GM19025 (cell line): ENCODE results near the gene CCDC141.
"Not testable (repeated sequence)": the region's sequence is repeated elsewhere in the genome, so short reads cannot be mapped to it uniquely, and the experiment has no call there.

Source experiments
- ATAC-seq: cut with Tn5 transposase; IDR thresholded peaks from one replicate; pipeline ENCODE4 v1.9.1; 2021; ENCODE audit warnings: mild to moderate bottlenecking, low read depth, moderate library complexity; ENCODE audit not compliant: unreplicated experiment

Gene CCDC141

GRCh38 chr2:179037807-179038206 lies 12.1 kb downstream of the CCDC141 start:
- no peak for ATAC-seq

GRCh38 chr2:179036353-179036905 lies 13.5 kb downstream of the CCDC141 start:
- ATAC-seq = no peak

- peak; percentile 95 for ATAC-seq
These were observed 18.1 kb downstream of the CCDC141 start for GRCh38 chr2:179031731-179032408.

- ATAC-seq = no peak
These were observed 25.5 kb downstream of the CCDC141 start for GRCh38 chr2:179024445-179024844.

- no peak for ATAC-seq
These were observed 27.3 kb downstream of the CCDC141 start for GRCh38 chr2:179022685-179023084.

DNA sequence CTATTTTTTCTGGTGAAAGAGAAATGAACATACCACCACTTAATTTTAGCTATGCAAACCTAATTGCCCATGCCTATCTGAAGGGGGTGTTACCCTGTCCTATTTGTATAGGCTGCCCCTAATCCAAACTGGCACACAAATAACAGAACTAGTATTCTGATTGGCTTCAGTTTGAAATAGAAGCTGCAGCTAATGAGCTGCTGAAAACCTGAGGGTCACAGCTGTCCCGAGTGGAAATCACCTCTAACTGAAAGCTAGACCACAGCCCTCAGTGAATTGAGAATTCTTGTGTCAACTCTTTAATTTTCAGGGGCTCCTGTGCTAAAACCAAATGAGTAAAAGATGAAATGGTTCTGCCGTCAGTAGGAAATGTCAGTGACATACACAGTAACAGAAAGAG lies 28.7 kb downstream of the CCDC141 start:
- ATAC-seq = peak; percentile 94

DNA sequence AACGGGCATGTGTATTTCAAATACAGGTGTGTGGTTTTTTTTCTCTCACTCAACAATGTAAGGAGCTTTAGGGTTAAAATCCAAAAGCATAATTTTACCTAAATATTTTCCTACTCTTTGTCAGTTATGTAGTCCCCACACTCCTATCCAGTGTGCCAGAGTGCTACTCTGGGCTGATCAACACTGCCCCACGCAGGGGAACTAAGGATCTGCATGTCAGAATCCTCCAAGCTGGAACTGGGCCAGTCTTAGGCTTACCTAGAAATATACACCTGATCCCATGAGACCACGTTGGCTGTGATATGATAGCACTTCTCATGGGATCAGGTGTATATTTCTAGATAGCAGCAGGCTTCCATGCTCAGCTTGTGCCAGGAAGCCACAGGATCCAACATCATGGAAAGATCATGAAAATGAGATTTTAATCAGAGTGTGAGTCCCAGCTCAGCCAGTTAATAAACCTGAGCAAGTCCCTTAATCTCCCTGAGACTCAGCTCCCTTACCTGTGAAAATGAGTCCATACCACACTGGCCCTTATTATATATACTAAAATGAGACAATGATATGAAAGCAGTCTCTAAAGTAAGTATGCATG lies 29.7 kb downstream of the CCDC141 start:
- ATAC-seq = peak; percentile 40

DNA sequence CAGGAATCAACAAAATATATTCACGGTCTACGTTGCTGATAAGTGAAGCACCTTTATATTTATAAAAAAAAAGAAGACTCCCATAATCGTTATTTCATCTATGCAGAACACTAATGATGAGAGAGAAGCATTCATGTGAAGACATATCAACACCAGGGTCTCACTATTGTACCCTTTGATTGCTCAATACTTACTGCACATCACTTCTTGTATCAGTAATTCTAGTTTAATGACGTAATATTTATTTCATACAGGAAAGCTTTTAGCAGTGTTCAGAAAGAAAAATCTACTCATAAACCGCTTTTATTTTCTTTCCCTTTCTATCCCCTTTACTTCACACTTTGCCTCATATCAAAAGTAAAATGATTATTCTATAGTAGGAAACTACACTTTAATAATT lies 30.7 kb downstream of the CCDC141 start:
- ATAC-seq = no peak

GRCh38 chr2:179017773-179018357 lies 32.1 kb downstream of the CCDC141 start:
- ATAC-seq = no peak

DNA sequence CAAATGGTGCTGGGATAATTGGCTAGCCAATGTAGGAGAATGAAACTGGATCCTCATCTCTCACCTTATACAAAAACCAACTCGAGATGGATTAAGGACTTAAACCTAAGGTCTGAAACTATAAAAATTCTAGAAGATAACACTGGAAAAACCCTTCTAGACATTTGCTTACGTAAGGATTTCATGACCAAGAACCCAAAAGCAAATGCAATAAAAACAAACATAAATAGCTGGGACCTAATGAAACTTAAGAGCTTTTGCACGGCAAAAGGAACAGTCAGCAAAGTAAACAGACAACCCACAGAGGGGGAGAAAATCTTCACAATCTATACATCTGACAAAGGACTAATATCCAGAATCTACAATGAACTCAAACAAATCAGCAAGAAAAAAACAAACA lies 35.7 kb downstream of the CCDC141 start:
- ATAC-seq = not testable (repeated sequence)

DNA sequence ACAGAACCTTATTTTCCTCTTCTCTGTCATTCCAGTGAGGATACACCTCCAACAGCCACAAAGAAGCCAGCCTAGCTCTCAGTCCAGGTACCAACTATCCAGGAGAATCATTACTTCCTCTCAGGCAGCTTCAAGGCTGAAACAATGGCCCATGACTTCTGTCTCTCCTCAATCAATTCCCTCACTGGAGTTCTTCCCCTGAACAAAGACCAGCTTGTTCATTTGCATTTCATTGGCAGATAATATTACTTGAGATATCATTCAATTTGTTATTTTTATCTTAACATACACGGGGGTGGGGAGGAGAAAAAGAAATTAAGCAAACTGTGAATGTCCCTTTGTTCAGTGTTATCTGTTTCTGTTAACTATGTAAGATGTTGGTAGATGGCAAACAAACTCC lies 44.0 kb downstream of the CCDC141 start:
- no peak for ATAC-seq

GRCh38 chr2:178999476-178999875 lies 50.5 kb downstream of the CCDC141 start:
- ATAC-seq = no peak

- ATAC-seq = no peak
These were observed 51.4 kb downstream of the CCDC141 start for GRCh38 chr2:178998539-178998938.

- no peak for ATAC-seq
These were observed 52.5 kb downstream of the CCDC141 start for GRCh38 chr2:178997477-178997876.

DNA sequence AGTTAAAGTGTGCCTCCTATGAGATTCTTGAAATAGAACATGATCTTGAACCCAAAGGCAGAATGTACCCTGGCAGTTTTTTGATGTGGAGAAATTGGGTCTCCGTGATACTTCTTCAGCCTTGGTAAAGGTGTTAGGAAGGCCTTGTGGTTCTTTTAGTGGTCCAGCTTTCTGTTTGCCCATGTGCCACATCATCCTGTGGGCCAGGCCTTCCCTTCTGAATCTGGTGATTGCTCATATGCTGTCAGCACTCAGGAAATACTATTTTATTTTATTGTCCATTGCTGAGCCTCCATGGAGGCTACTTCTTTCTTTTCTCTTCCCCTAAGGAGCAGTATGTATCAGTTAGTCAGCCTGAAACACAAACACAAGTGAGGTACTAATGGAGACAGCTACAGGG lies 52.9 kb downstream of the CCDC141 start:
- no peak for ATAC-seq

DNA sequence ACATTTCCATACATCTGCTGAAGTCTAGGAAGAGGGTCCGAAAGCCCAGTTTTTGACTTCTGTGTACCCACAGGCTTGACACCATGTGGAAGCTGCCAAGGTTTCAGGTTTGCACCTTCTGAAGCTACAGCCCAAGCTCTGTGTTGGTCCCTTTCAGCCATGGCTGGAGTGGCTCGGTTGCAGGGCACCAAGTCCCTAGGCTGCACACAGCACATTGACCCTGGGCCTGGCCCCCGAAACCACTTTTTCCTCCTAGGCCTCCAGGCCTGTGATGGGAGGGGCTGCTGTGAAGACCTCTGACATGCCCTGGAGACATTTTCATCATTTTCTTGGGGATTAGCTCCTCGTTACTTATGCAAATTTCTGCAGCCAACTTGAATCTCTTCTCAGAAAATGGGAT lies 55.7 kb downstream of the CCDC141 start:
- no peak for ATAC-seq

DNA sequence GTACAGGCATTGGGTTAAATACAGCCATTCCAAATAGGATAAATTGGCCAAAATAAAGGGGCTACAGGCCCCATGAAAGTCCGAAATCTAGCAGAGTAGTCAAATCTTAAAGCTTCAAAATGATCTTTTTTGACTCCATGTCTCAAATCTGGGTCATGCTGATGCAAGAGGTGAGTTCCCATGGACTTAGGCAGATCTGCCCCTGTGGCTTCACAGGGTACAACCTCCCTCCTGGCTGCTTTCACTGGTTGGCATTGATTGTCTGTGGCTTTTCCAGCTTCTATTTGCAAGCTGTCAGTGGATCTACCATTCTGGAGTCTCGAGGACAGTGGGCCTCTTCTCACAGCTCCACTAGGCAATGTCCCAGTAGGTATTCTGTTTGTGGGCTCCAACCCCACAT lies 56.1 kb downstream of the CCDC141 start:
- no peak for ATAC-seq

DNA sequence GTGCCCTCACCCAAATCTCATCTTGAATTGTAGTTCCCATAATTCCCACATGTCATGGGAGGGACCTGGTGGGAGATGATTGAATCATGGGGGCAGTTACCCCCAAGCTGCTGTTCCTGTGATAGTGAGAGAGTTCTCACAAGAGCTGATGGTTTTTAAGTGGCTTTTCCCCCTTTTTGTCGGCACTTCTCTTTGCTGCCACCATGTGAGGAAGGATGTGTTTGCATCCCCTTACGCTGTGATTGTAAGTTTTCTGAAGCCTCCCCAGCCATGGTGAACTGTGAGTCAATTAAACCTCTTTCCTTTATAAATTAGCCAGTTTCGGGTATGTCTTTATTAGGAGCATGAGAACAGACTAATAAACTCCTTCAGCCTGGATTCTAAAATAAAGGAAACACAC lies 57.2 kb downstream of the CCDC141 start:
- ATAC-seq = not testable (repeated sequence)

- ATAC-seq = peak; percentile 88
These were observed 59.2 kb downstream of the CCDC141 start for GRCh38 chr2:178990533-178991241.

DNA sequence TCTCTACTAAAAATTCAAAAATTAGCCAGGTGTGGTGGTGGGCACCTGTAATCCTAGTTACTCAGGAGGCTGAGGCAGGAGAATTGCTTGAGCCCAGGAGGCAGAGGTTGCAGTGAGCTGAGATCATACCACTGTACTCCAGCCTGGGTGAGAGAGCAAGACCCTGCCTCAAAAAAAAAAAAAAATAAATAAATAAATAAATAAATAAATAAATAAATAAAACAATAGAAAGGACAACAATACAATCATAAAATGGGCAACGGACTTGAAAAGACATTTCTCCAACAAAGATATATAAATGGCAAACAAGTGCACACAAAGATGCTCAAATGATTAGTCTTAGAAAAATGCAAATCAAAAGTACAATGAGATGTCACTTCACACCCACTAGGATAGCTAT lies 60.5 kb downstream of the CCDC141 start:
- not testable (repeated sequence) for ATAC-seq

- not testable (repeated sequence) for ATAC-seq
These were observed 67.3 kb downstream of the CCDC141 start for GRCh38 chr2:178982652-178983051.
